Measurements from ENCODE around the gene CCDC127.

DNA sequence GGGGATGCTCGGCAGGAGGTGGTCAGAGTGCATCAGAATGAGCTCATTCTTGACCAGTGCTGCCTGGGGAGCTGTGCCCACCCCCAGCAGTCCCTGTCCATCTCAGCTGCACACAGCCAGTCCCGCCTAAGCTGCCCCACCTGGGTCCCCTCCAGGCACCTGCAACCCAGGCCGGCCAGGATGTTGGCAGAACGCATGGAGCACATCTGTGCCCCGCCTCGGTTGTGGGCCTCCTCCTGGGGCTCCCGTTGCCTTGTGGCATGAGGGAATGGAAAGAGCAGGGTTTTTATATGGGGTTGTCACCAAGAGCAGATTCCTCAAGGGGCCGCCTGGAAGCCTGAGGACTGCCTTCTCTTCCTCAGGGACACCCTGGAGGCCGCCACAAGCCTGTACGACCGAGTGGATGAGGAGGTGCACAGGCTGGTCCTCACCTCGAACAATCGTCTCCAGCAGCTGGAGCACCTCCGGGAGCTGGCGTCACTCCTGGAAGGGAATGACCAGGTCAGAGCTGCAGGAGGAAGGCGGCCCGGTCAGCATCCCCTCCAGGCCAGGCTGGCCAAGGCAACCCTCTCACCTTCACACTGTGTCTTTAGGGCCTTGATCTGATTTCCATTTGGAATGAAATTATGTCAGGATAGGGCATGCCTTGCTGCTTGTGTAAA, 61.4 kb downstream of the CCDC127 start:
- TF ChIP-seq CTCF (IDR thresholded peaks at IDR 0.05) (no peak), POLR2A (IDR thresholded peaks at IDR 0.05) (no peak)
